ENCODE results near the gene SPHK2.
"Not testable (repeated sequence)": the region's sequence is repeated elsewhere in the genome, so short reads cannot be mapped to it uniquely, and the experiment has no call there.

SPHK2 gene

DNA sequence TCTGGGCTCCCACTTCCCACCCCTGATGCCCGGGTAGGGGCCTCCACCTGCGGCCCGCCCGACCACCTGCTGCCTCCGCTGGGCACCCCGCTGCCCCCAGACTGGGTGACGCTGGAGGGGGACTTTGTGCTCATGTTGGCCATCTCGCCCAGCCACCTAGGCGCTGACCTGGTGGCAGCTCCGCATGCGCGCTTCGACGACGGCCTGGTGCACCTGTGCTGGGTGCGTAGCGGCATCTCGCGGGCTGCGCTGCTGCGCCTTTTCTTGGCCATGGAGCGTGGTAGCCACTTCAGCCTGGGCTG lies 9.9 kb downstream of the SPHK2 start:
- DNase-seq (ENCODE audit: insufficient read length, low spot score), result no peak
- TF ChIP-seq SPI1 (IDR thresholded peaks at IDR 0.05; ENCODE audit: low read depth, low read length) (no peak), PAX5 (IDR thresholded peaks at IDR 0.05; ENCODE audit: insufficient read depth, low read length, severe bottlenecking) (no peak), TAF1 (IDR thresholded peaks at IDR 0.05; ENCODE audit: low read depth, low read length) (no peak), POLR2A (IDR thresholded peaks at IDR 0.05; ENCODE audit: low read depth, low read length) (no peak), POLR2AphosphoS5 (IDR thresholded peaks at IDR 0.05; ENCODE audit: low read depth, low read length) (no peak), POU2F2 (IDR thresholded peaks at IDR 0.05; ENCODE audit: low read depth, low read length) (no peak)
- no peak for FAIRE-seq

DNA sequence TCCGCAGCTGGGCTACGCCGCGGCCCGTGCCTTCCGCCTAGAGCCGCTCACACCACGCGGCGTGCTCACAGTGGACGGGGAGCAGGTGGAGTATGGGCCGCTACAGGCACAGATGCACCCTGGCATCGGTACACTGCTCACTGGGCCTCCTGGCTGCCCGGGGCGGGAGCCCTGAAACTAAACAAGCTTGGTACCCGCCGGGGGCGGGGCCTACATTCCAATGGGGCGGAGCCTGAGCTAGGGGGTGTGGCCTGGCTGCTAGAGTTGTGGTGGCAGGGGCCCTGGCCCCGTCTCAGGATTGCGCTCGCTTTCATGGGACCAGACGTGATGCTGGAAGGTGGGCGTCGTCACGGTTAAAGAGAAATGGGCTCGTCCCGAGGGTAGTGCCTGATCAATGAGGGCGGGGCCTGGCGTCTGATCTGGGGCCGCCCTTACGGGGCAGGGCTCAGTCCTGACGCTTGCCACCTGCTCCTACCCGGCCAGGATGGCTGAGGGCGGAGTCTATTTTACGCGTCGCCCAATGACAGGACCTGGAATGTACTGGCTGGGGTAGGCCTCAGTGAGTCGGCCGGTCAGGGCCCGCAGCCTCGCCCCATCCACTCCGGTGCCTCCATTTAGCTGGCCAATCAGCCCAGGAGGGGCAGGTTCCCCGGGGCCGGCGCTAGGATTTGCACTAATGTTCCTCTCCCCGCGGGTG lies 10.4 kb downstream of the SPHK2 start:
- TF ChIP-seq PAX5 (IDR thresholded peaks at IDR 0.05; ENCODE audit: insufficient read depth, low read length, severe bottlenecking), result no peak
- no peak for TF ChIP-seq POLR2A (IDR thresholded peaks at IDR 0.05; ENCODE audit: low read depth, low read length)
- TF ChIP-seq POLR2AphosphoS5 (IDR thresholded peaks at IDR 0.05; ENCODE audit: low read depth, low read length), result no peak
- no peak for TF ChIP-seq TAF1 (IDR thresholded peaks at IDR 0.05; ENCODE audit: low read depth, low read length)
- TF ChIP-seq POU2F2 (IDR thresholded peaks at IDR 0.05; ENCODE audit: low read depth, low read length), result no peak
- TF ChIP-seq SPI1 (IDR thresholded peaks at IDR 0.05; ENCODE audit: low read depth, low read length), result no peak
- FAIRE-seq (no peak), DNase-seq (ENCODE audit: insufficient read length, low spot score) (no peak)

DNA sequence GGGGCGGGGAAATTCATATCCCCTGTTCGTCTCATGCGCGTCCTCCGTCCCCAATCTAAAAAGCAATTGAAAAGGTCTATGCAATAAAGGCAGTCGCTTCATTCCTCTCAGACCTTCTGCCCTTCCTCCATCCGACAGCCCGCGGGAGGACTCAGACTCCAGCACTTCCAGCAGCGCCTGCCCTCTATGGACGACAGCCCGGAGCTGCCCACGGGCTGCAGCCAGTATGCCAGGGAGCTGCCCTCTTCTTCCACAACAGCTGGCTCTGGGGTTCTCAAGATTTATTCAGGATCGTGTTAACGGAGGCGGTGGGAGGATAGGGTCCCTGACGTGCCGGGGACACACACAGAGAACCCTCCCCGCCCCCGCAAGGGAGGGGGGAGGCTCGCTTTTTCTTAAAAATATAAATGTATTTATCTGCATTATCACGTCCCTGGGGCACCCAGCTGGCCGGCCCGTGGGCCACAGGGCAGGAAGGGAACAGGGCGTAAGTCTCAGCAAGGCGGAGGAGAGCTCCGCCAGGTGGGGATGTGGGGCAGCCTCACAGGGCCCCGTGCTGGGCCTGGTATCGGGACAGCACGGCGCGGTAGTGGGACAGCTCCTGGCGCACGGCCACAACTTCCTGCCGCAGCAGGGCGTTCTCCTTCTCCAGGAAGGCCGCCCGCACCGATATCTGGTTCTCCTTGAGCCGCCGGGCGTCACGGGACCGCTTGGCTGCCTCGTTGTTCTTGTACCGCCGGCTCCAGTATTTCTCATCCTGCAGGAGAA lies 11.2 kb downstream of the SPHK2 start:
- no peak for DNase-seq (ENCODE audit: insufficient read length, low spot score)
- TF ChIP-seq POLR2AphosphoS5 (IDR thresholded peaks at IDR 0.05; ENCODE audit: low read depth, low read length) (no peak), POU2F2 (IDR thresholded peaks at IDR 0.05; ENCODE audit: low read depth, low read length) (no peak), SPI1 (IDR thresholded peaks at IDR 0.05; ENCODE audit: low read depth, low read length) (no peak), PAX5 (IDR thresholded peaks at IDR 0.05; ENCODE audit: insufficient read depth, low read length, severe bottlenecking) (no peak), POLR2A (IDR thresholded peaks at IDR 0.05; ENCODE audit: low read depth, low read length) (no peak), TAF1 (IDR thresholded peaks at IDR 0.05; ENCODE audit: low read depth, low read length) (no peak)
- no peak for FAIRE-seq

DNA sequence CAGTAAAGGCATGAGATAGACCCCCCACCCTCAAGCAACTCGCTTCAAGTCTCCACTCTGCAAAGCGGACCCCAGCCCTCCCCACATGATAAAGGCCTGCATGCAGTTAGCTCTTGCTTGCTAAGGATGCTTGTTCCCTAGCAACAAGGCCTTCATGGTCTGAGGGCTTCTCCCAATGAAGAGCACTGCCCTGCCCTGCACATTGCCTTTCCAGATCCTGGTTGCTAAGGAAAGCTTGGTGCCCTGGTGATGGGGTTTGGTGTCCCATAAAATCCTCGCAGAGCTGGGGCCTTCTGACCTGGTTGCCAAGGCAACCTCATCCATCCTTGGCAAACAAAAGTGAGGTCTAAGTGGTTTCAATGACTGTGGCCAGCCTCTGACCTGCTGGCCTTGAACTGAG lies 11.9 kb downstream of the SPHK2 start:
- no peak for TF ChIP-seq SPI1 (IDR thresholded peaks at IDR 0.05; ENCODE audit: low read depth, low read length)
- TF ChIP-seq PAX5 (IDR thresholded peaks at IDR 0.05; ENCODE audit: insufficient read depth, low read length, severe bottlenecking), result no peak
- no peak for TF ChIP-seq POLR2A (IDR thresholded peaks at IDR 0.05; ENCODE audit: low read depth, low read length)
- TF ChIP-seq TAF1 (IDR thresholded peaks at IDR 0.05; ENCODE audit: low read depth, low read length), result no peak
- no peak; the same call in 1 of the 2 replicates for TF ChIP-seq POLR2AphosphoS5 (IDR thresholded peaks at IDR 0.05; ENCODE audit: low read depth, low read length)
- TF ChIP-seq POU2F2 (IDR thresholded peaks at IDR 0.05; ENCODE audit: low read depth, low read length), result no peak
- no peak for DNase-seq (ENCODE audit: insufficient read length, low spot score)
- no peak for FAIRE-seq

DNA sequence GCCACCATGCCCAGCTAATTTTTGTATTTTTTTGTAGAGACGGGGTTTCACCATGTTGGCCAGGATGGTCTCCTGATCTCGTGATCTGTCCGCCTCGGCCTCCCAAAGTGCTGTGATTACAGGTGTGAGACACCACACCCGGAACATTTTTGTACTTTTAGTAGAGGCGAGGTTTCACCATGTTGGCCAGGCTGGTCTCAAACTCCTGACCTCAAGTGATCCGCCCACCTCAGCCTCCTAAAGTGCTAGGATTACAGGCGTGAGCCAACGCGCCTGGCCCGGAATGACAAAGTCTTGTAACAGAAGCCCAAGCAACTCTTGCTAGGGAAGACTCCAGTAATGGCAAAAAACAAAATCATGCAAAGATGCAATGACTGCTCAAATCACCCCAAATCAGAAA lies 13.0 kb downstream of the SPHK2 start:
- DNase-seq (ENCODE audit: insufficient read length, low spot score); FAIRE-seq: not testable (repeated sequence)

DNA sequence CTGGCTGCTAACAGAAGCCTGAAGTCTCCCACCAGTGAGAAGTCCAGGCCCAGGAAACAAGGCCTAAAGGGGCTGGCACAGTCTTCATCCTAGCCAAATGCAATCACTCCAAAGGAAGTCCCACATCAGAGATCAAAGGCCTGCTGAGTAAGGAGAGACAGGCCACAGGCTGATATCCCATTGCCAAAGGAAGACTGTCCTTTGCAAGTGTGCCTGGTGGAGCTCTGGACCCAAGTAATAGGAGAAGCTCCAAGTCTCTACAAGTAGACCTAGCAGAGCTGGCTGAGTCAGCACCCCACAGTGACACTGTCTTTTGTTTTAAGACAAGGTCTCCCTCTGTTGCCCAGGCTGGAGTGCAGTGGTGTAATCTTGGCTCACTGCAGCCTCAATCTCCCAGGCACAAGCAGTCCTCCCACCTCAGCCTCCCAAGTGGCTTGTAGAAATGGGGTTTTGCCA lies 13.4 kb downstream of the SPHK2 start:
- FAIRE-seq (no peak), DNase-seq (ENCODE audit: insufficient read length, low spot score) (no peak)
- TF ChIP-seq PAX5 (IDR thresholded peaks at IDR 0.05; ENCODE audit: insufficient read depth, low read length, severe bottlenecking), result no peak
- TF ChIP-seq SPI1 (IDR thresholded peaks at IDR 0.05; ENCODE audit: low read depth, low read length), result no peak
- no peak for TF ChIP-seq POU2F2 (IDR thresholded peaks at IDR 0.05; ENCODE audit: low read depth, low read length)
- TF ChIP-seq POLR2AphosphoS5 (IDR thresholded peaks at IDR 0.05; ENCODE audit: low read depth, low read length), result no peak
- TF ChIP-seq POLR2A (IDR thresholded peaks at IDR 0.05; ENCODE audit: low read depth, low read length), result no peak
- TF ChIP-seq TAF1 (IDR thresholded peaks at IDR 0.05; ENCODE audit: low read depth, low read length), result no peak

DNA sequence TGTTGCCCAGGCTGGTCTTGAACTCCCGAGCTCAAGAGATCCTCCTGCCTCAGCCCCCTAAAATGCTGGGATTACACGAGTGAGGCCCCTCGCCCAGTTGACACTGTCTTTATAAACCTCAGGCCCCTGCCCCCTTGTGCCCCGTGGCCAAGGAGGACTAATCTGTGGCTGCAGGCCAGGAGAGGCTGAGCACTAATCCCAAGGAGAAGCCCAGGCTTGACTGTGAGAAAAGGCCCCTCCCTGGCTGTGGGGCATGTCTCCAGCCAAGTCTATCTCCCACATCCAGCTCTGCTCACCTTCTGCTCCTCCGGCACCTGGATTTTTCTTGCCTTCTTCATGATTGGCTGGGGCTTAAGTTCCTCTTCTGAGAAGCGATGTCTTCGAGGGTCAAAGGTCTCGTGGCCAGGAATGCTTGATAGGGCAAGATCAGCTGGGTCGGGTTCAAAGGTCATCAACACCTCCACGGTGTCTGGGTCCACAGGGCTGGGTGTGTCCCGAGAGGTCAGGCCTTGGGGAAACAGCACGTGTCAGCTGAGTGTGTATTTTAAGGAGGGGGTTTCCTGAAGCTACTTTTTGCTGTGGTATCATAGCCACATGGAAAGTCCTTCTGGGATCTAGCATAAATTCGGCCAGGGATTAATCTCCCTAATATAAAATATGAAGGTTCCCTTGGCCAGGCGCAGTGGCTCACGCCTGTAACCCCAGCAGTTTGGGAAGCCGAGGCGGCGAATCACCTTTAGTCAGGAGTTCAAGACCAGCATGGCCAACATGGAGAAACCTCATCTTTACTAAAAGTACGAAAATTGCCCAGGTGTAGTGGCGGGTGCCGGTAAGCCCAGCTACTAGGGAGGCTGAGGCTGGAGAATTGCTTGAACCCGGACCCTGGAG lies 14.1 kb downstream of the SPHK2 start:
- TF ChIP-seq POLR2A (IDR thresholded peaks at IDR 0.05; ENCODE audit: low read depth, low read length) (peak; percentile 12; the same call in 1 of the 2 replicates), TAF1 (IDR thresholded peaks at IDR 0.05; ENCODE audit: low read depth, low read length) (no peak)
- no peak for DNase-seq (ENCODE audit: insufficient read length, low spot score)
- FAIRE-seq, result no peak

DNA sequence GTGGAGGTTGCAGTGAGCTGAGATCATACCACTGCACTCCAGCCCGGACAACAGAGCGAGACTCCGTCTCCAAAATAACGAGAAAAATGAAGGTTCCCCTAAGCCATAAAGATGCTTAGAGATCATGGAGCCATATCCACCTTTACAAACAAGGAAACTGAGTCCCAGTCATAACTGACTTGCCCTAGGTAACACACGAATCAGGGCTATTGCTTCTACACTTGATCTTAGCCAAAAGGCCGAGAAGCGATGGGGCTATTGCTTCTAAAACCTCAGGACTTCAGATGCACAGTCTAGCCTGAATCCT lies 14.7 kb downstream of the SPHK2 start:
- FAIRE-seq (no peak), DNase-seq (ENCODE audit: insufficient read length, low spot score) (no peak)
- no peak for TF ChIP-seq TAF1 (IDR thresholded peaks at IDR 0.05; ENCODE audit: low read depth, low read length)
- no peak for TF ChIP-seq POLR2A (IDR thresholded peaks at IDR 0.05; ENCODE audit: low read depth, low read length)
- TF ChIP-seq SPI1 (IDR thresholded peaks at IDR 0.05; ENCODE audit: low read depth, low read length), result no peak
- TF ChIP-seq PAX5 (IDR thresholded peaks at IDR 0.05; ENCODE audit: insufficient read depth, low read length, severe bottlenecking), result no peak
- TF ChIP-seq POLR2AphosphoS5 (IDR thresholded peaks at IDR 0.05; ENCODE audit: low read depth, low read length), result no peak; the same call in 1 of the 2 replicates
- no peak for TF ChIP-seq POU2F2 (IDR thresholded peaks at IDR 0.05; ENCODE audit: low read depth, low read length)

DNA sequence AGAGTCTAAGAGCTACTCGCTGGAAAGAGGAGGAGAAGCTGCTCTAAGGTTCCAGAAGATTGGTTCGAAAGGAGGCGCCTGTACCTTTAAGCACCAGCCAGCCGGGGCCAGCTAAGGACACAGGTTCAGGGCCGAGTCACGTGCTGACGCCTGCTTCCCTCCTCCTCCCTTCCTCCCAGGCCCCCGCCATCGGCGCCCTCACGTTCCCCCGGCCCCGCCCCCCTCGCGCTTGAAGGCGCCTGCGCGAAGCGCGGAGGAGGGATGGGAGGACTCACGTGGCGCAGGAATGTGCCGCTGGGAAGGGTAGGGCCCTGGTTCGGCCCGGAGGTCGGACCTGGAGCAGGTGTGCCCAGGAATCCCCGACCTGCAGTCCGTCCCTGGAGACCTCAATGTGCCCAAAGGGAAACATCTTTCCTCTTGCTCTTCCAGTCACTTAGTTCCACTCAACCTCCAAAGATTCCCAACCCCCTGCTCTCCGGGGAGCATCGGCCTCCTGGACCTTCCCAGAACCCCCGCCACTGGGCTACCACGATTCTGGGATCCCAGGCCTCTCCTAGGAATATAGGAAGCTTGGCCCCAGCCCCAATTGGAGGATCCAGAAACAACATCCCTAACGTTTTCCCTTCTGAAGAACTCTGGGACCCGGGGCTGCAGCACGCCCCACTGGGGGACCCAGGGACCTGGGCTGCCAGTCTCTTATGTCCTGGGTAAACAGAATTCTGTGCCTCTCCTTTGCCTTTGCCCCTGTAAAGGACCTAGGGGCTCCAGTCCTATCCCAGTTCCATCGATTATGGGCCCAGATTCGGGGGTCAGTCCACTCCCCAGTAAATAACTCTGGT lies 15.3 kb downstream of the SPHK2 start:
- peak; percentile 94 for FAIRE-seq
- peak; percentile 44 for TF ChIP-seq PAX5 (IDR thresholded peaks at IDR 0.05; ENCODE audit: insufficient read depth, low read length, severe bottlenecking)
- TF ChIP-seq SPI1 (IDR thresholded peaks at IDR 0.05; ENCODE audit: low read depth, low read length), result no peak; the same call in 1 of the 2 replicates
- no peak for TF ChIP-seq POU2F2 (IDR thresholded peaks at IDR 0.05; ENCODE audit: low read depth, low read length)
- no peak for TF ChIP-seq POLR2A (IDR thresholded peaks at IDR 0.05; ENCODE audit: low read depth, low read length)
- peak; percentile 76 for DNase-seq (ENCODE audit: insufficient read length, low spot score)
